Measurements from ENCODE around the gene UBE2M. TPM values are rescaled to one million over a fixed set of nuclear protein-coding genes. Genes with fewer than 3 reads are reported as not detected.

The UBE2M gene
- total RNA-seq, 1 experiment from 2014 or later, result 127 TPM

GRCh38 chr19:58558623-58559274, 338 bp upstream of the UBE2M start:
- no peak overlapping the region for H2BK120ac ChIP-seq (ENCODE audit: low read depth, low read length, poor library complexity, severe bottlenecking)
- H2BK15ac ChIP-seq (ENCODE audit: low read depth, low read length), result 0 out of 2 replicates have a peak overlapping the region, but pooled peaks have one; percentile 76
- no peak for TF ChIP-seq CTCF (conservative IDR thresholded peaks at IDR 0.05)
- peaks cover 16 to 41% (median 28%) of the 10 kb centered on the region in 3 experiments; a peak in 6 of 7 replicates for H3K36me3 Mint-ChIP-seq (ENCODE audit: insufficient read depth in 1 of 3, low read depth in 3 of 3)
- no CpG with 5 or more reads among the region's 76 CpGs for WGBS (ENCODE audit: extremely low coverage, insufficient read length, low lambda C conversion rate)
- no peak overlapping the region for H2AFZ ChIP-seq (ENCODE audit: low read length)
- H4K91ac ChIP-seq (ENCODE audit: insufficient read length, low read depth, low read length), result no peak overlapping the region
- H3K23me2 ChIP-seq (ENCODE audit: insufficient read length, low read depth, low read length, poor library complexity, severe bottlenecking), result peaks cover 14% of the 10 kb centered on the region
- H3K79me2 ChIP-seq (ENCODE audit: insufficient read depth, low read length), result peaks cover 8% of the 10 kb centered on the region; the same call in 1 of the 2 replicates
- H2BK20ac ChIP-seq (ENCODE audit: low read depth, low read length, poor library complexity, severe bottlenecking), result no peak overlapping the region
- peak overlapping the region; percentile 86 for H3K27ac ChIP-seq (ENCODE audit: insufficient read length, low read depth, low read length)
- peak overlapping the region; percentile 99 for H3K9ac ChIP-seq (ENCODE audit: extremely low read depth, insufficient read length, low read length)
- H3K14ac ChIP-seq (ENCODE audit: insufficient read depth, low read length), result peak overlapping the region; percentile 100
- H2AK5ac ChIP-seq (ENCODE audit: insufficient read length, low read length), result no peak overlapping the region
- H2BK12ac ChIP-seq (ENCODE audit: insufficient read length, low read depth, low read length), result peak overlapping the region; percentile 78
- peak overlapping the region; percentile 67 for H3K4me2 ChIP-seq (ENCODE audit: insufficient read depth, insufficient read length, low read length)
- no peaks in the 10 kb centered on the region for H4K20me1 ChIP-seq (ENCODE audit: control insufficient read depth, insufficient read depth, insufficient read length)
- peak overlapping the region; percentile 100 for H3K18ac ChIP-seq (ENCODE audit: insufficient read length, low read depth, low read length)
- H3K4ac ChIP-seq (ENCODE audit: low read depth, low read length), result no peak overlapping the region
- peaks cover 1% of the 10 kb centered on the region; the same call in 1 of the 2 replicates for H3K27me3 Mint-ChIP-seq (ENCODE audit: low read depth)
- peak overlapping the region; percentile 96 for H3K4me3 Mint-ChIP-seq
- peaks cover 19 to 38% of the 10 kb centered on the region in 2 experiments for H3K4me1 Mint-ChIP-seq
- no peak overlapping the region for H4K8ac ChIP-seq (replicated peaks; ENCODE audit: insufficient read length, low read depth, low read length)
- peak overlapping the region; percentile 81 for H3T11ph ChIP-seq (ENCODE audit: low read length)
- H3K56ac ChIP-seq (ENCODE audit: insufficient read length, low read depth, low read length), result no peak overlapping the region
- no peaks in the 10 kb centered on the region for H3K4me1 ChIP-seq (ENCODE audit: insufficient read depth, low read length)
- peak; percentile 99 for DNase-seq
- H2BK5ac ChIP-seq (ENCODE audit: insufficient read length, low read length), result peak overlapping the region; percentile 89
- no peaks in the 10 kb centered on the region; a peak in 1 of 5 replicates for H3K9me3 Mint-ChIP-seq
- H4K5ac ChIP-seq (ENCODE audit: insufficient read length, low read depth, low read length), result peak overlapping the region; percentile 46
- no peaks in the 10 kb centered on the region for H3K79me1 ChIP-seq (ENCODE audit: insufficient read depth, low read depth, low read length, poor library complexity, severe bottlenecking)
- H3K23ac ChIP-seq (ENCODE audit: insufficient read length, low read depth, low read length), result no peak overlapping the region
- H3K27ac Mint-ChIP-seq, result peak overlapping the region; percentile 100
- no peaks in the 10 kb centered on the region for H3K9me3 ChIP-seq (ENCODE audit: control insufficient read depth, low read depth, low read length)
- no peaks in the 10 kb centered on the region for H3K27me3 ChIP-seq (ENCODE audit: insufficient read depth, low read length)

All from H9 (cell line).